Body of pancreas (tissue), 4 donors: Measurements from ENCODE around the gene MYO18B.

ENCODE experiments used
- POLR2A ChIP-seq, 3 donors: fragments of 450-650 bp; IDR thresholded peaks; one replicate each; pipeline ENCODE4 v1.6.1; 2016; ENCODE audit warnings: antibody characterized with exemption in 3 of 3, mild to moderate bottlenecking in 2 of 3
- TF ChIP-seq, protein P1 (sequence below), 7 experiments: fragments of 450-650 bp in 4 of 7; fragments of 200-600 bp in 3 of 7; sonication (generic) in 3 of 7; IDR thresholded peaks; one replicate each; pipeline ENCODE4 v1.5.1; 2016 to 2019; ENCODE audit warnings: antibody characterized with exemption in 7 of 7

DNA sequence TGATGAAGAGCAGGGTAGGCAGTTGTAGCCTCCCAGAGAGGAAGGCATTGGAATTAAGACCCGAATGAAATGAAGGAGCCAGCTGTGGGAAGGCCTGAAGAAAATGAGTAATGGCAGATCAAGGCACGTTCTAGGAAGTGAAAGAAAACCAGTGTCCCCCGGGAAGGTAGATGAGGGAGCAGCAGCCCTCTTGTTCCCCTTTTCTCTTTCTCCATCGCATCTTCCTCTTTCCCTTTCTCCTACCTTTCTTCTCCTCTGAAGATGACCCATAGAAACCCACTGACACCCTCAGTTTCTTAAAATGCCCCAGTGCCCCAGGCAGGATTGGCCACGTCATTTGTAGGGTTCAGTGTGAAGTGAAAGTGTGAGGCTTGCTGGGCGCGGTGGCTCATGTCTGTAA, 254.7 kb downstream of the MYO18B start:
- TF ChIP-seq, protein P1, sequence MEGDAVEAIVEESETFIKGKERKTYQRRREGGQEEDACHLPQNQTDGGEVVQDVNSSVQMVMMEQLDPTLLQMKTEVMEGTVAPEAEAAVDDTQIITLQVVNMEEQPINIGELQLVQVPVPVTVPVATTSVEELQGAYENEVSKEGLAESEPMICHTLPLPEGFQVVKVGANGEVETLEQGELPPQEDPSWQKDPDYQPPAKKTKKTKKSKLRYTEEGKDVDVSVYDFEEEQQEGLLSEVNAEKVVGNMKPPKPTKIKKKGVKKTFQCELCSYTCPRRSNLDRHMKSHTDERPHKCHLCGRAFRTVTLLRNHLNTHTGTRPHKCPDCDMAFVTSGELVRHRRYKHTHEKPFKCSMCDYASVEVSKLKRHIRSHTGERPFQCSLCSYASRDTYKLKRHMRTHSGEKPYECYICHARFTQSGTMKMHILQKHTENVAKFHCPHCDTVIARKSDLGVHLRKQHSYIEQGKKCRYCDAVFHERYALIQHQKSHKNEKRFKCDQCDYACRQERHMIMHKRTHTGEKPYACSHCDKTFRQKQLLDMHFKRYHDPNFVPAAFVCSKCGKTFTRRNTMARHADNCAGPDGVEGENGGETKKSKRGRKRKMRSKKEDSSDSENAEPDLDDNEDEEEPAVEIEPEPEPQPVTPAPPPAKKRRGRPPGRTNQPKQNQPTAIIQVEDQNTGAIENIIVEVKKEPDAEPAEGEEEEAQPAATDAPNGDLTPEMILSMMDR (IDR thresholded peaks at IDR 0.05), result no peak
- no peak for TF ChIP-seq POLR2A (IDR thresholded peaks at IDR 0.05)
